Occipital lobe (tissue), 3 donors: ENCODE data around the gene OR7A17. TPM values are rescaled to one million over a fixed set of nuclear protein-coding genes. Genes with fewer than 3 reads are reported as not detected.

Experiments used
- DNase-seq: peaks from one replicate; lab custom pipeline; 2025; lab: John Stamatoyannopoulos, UW
- small RNA-seq: library from RNA; depleted of rRNA; stranded (forward); fragments of <200 nt; gene quantifications from one replicate; pipeline ENCODE3, GENCODE V24; 2014
- total RNA-seq: library from RNA; depleted of rRNA; stranded (reverse); fragments of >200 nt; gene quantifications from one replicate; pipeline ENCODE4 v1.2.3, GENCODE V29; 2014

Gene OR7A17
- total RNA-seq, result not detected

- DNase-seq, result no peak
These were observed at the start of gene OR7A17 for GRCh38 chr19:14886032-14886431. Gene OR7A17 (minus strand): TSS chr19:14886132. CDS start chr19:14881355, 4,777 bp downstream.

- no peak for DNase-seq
These were observed 47.6 kb upstream of the OR7A17 start for GRCh38 chr19:14933506-14933905.

GRCh38 chr19:14916848-14917247, 30.9 kb upstream of the OR7A17 start:
- no peak for DNase-seq

- no peak for DNase-seq
These were observed 29.2 kb upstream of the OR7A17 start for GRCh38 chr19:14915116-14915515.

- DNase-seq, result no peak
These were observed 20.8 kb upstream of the OR7A17 start for GRCh38 chr19:14906711-14907110.

- DNase-seq, result no peak
These were observed 15.8 kb upstream of the OR7A17 start for GRCh38 chr19:14901675-14902260.

- no peak for DNase-seq
These were observed 4.9 kb upstream of the OR7A17 start for GRCh38 chr19:14890643-14891379.

GRCh38 chr19:14889994-14890642, 4.2 kb upstream of the OR7A17 start:
- no peak for DNase-seq

- no peak for DNase-seq
These were observed 14.2 kb downstream of the OR7A17 start for GRCh38 chr19:14871619-14872230.

- DNase-seq, result no peak
These were observed 17.4 kb downstream of the OR7A17 start for GRCh38 chr19:14868497-14868896.

GRCh38 chr19:14848822-14849221, 37.1 kb downstream of the OR7A17 start, which contains the start of gene OR7A10:
Gene OR7A10 (minus strand): TSS chr19:14848922. CDS start chr19:14841877, 7,045 bp downstream.
- no peak for DNase-seq

- no peak for DNase-seq
These were observed 42.4 kb downstream of the OR7A17 start for GRCh38 chr19:14843578-14843977.

GRCh38 chr19:14843169-14843568, 42.8 kb downstream of the OR7A17 start:
- no peak for DNase-seq

GRCh38 chr19:14840206-14840605, 45.7 kb downstream of the OR7A17 start:
- DNase-seq, result no peak

- no peak for DNase-seq
These were observed 48.5 kb downstream of the OR7A17 start for GRCh38 chr19:14837391-14837790.

GRCh38 chr19:14835011-14835410, 50.9 kb downstream of the OR7A17 start, which contains the start of the genes OR7A5 and OR7C1:
Gene OR7A5 (minus strand): TSS chr19:14835185. CDS start chr19:14828241, 6,944 bp downstream.
Gene OR7C1 (minus strand): TSS chr19:14835185. CDS start chr19:14800136, 35,049 bp downstream.
- DNase-seq, result no peak

- DNase-seq, result no peak
These were observed 55.2 kb downstream of the OR7A17 start for GRCh38 chr19:14830702-14831101.

Small RNA genes lying within 50 kb of the gene (small RNA-seq; reads per million reads assigned to genes)
- not detected for gene OR7A18P

Other genes starting within 250 kb of the OR7A17 start
- not detected for gene ADGRE3, start 211.3 kb downstream of the OR7A17 start, total RNA-seq
- 43.4 TPM for gene ZNF333, start 196.1 kb downstream of the OR7A17 start, total RNA-seq
- gene ADGRE2, start 107.6 kb downstream of the OR7A17 start, total RNA-seq, result 0.16 TPM
- gene OR7A5, start 50.9 kb downstream of the OR7A17 start, total RNA-seq, result not detected
- not detected for gene OR7C1, start 50.9 kb downstream of the OR7A17 start, total RNA-seq
- gene OR7A10, start 37.2 kb downstream of the OR7A17 start, total RNA-seq, result not detected
- gene OR7C2, start 55.4 kb upstream of the OR7A17 start, total RNA-seq, result not detected
- gene SLC1A6, start 93.7 kb upstream of the OR7A17 start, total RNA-seq, result 72.2 TPM
- gene CASP14, start 163.3 kb upstream of the OR7A17 start, total RNA-seq, result not detected
- gene OR1I1, start 196.1 kb upstream of the OR7A17 start, total RNA-seq, result not detected
- gene SYDE1, start 221.3 kb upstream of the OR7A17 start, total RNA-seq, result 2.5 TPM